A549 (cell line): ENCODE results near the gene SNAP25.

ENCODE experiments used
- EP300 ChIP-seq, 2 experiments: fragments of >200 bp; sonication (Bioruptor Twin); formaldehyde crosslinking; IDR thresholded peaks; 2 replicates in 1 of 2; 3 replicates in 1 of 2; pipeline ENCODE4 v1.6.1; 2016 to 2017
- PBX3 ChIP-seq: IDR thresholded peaks from 2 replicates; pipeline ENCODE4 v1.6.1; 2012
- PHF8 ChIP-seq: fragments of 200-600 bp; sonication (generic); IDR thresholded peaks from 2 replicates; pipeline ENCODE4 v1.6.1; 2016; ENCODE audit warnings: low read depth, mild to moderate bottlenecking, antibody characterized with exemption, moderate library complexity, borderline replicate concordance
- RAD21 ChIP-seq, 2 experiments: fragments of >200 bp in 1 of 2; sonication (Bioruptor Twin) in 1 of 2; formaldehyde crosslinking in 1 of 2; IDR thresholded peaks in 1 of 2; conservative IDR thresholded peaks in 1 of 2; 2 replicates in 1 of 2; 3 replicates in 1 of 2; pipeline ENCODE4 v1.6.1; 2012 to 2018; ENCODE audit warnings: inconsistent platforms in 1 of 2
- REST ChIP-seq: fragments of 200-600 bp; sonication (generic); IDR thresholded peaks from 2 replicates; pipeline ENCODE4 v1.6.1; 2016; ENCODE audit warnings: antibody characterized with exemption, mild to moderate bottlenecking, moderate library complexity
- TF ChIP-seq, protein P1 (sequence below): fragments of >200 bp; sonication (Bioruptor Twin); formaldehyde crosslinking; IDR thresholded peaks from 3 replicates; pipeline ENCODE4 v1.5.1; 2016

DNA sequence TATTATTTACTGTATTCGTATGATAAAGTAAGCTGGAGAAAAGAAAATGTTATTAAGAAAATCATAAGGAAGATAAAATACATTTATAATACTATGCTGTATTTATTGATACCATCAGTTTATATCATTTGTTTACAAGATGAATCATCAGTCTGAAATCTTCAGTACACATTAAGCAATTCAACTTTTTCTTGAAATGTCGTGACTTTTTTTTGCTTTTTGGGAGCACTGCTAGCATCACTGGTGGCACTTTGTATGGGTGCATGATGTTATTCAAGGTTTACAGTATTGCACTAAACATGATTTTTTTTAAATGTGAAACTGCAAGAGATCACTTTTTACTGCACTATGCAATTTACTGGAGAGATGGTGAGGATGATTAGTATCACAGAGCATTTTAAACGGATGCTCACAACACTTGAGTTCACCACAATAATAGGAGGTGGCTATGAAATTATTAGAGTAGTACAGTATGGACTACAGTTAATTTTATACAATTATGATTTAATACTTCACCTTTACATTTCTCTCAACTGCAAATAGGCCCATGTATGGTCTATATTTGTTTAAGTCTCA lies 85.9 kb downstream of the SNAP25 start:
- TF ChIP-seq EP300 (IDR thresholded peaks at IDR 0.05) (peak; percentile 64 to 80; a peak in 2 of 5 replicates), REST (no peak), RAD21 (conservative IDR thresholded peaks at IDR 0.05 in 1 of 2, IDR thresholded peaks at IDR 0.05 in 1 of 2) (peak in 1 of 2 experiments; percentile 8; a peak in 2 of 5 replicates), PBX3 (no peak), PHF8 (no peak)
- TF ChIP-seq, protein P1, sequence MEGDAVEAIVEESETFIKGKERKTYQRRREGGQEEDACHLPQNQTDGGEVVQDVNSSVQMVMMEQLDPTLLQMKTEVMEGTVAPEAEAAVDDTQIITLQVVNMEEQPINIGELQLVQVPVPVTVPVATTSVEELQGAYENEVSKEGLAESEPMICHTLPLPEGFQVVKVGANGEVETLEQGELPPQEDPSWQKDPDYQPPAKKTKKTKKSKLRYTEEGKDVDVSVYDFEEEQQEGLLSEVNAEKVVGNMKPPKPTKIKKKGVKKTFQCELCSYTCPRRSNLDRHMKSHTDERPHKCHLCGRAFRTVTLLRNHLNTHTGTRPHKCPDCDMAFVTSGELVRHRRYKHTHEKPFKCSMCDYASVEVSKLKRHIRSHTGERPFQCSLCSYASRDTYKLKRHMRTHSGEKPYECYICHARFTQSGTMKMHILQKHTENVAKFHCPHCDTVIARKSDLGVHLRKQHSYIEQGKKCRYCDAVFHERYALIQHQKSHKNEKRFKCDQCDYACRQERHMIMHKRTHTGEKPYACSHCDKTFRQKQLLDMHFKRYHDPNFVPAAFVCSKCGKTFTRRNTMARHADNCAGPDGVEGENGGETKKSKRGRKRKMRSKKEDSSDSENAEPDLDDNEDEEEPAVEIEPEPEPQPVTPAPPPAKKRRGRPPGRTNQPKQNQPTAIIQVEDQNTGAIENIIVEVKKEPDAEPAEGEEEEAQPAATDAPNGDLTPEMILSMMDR: no peak
